GM15510 (cell line): ENCODE results near the gene CD19.

Experiments
- POLR2A ChIP-seq: IDR thresholded peaks from 3 replicates; pipeline ENCODE4 v1.6.1; 2011; ENCODE audit warnings: borderline replicate concordance; ENCODE audit not compliant: insufficient read length; ENCODE audit errors: extremely low read depth

CD19 gene

GRCh38 chr16:28931801-28932225 lies at the start of gene CD19:
TSS of gene CD19 (plus strand) at chr16:28931971. CDS start at chr16:28932001, 30 bp downstream.
- peak; percentile 54 for TF ChIP-seq POLR2A

- no peak for TF ChIP-seq POLR2A
Measured at GRCh38 chr16:28882551-28883160, 49.1 kb upstream of the CD19 start.

GRCh38 chr16:28883221-28883996 lies 48.4 kb upstream of the CD19 start:
- TF ChIP-seq POLR2A, result no peak

GRCh38 chr16:28884045-28884444 lies 47.7 kb upstream of the CD19 start:
- TF ChIP-seq POLR2A, result no peak

GRCh38 chr16:28886945-28887344 lies 44.8 kb upstream of the CD19 start:
- TF ChIP-seq POLR2A, result no peak

GRCh38 chr16:28891964-28892890 lies 39.5 kb upstream of the CD19 start:
- TF ChIP-seq POLR2A, result no peak

- TF ChIP-seq POLR2A, result no peak
Measured at GRCh38 chr16:28893291-28893690, 38.5 kb upstream of the CD19 start.

GRCh38 chr16:28895609-28896008 lies 36.2 kb upstream of the CD19 start:
- no peak for TF ChIP-seq POLR2A

- no peak for TF ChIP-seq POLR2A
Measured at GRCh38 chr16:28897826-28898225, 33.9 kb upstream of the CD19 start.

GRCh38 chr16:28898266-28898665 lies 33.5 kb upstream of the CD19 start:
- TF ChIP-seq POLR2A, result no peak

- no peak for TF ChIP-seq POLR2A
Measured at GRCh38 chr16:28898942-28899341, 32.8 kb upstream of the CD19 start.

- no peak for TF ChIP-seq POLR2A
Measured at GRCh38 chr16:28899882-28900590, 31.7 kb upstream of the CD19 start.

- no peak for TF ChIP-seq POLR2A
Measured at GRCh38 chr16:28900601-28901000, 31.2 kb upstream of the CD19 start.

- no peak for TF ChIP-seq POLR2A
Measured at GRCh38 chr16:28901862-28902261, 29.9 kb upstream of the CD19 start.

GRCh38 chr16:28902909-28903308 lies 28.9 kb upstream of the CD19 start:
- no peak for TF ChIP-seq POLR2A

- TF ChIP-seq POLR2A, result no peak
Measured at GRCh38 chr16:28903344-28904042, 28.3 kb upstream of the CD19 start.
